Astrocyte of the cerebellum (primary cell): Measurements from ENCODE around the gene MOB1B.
"Not testable (repeated sequence)": the region's sequence is repeated elsewhere in the genome, so short reads cannot be mapped to it uniquely, and the experiment has no call there.

Source experiments
- DNase-seq: peaks from one replicate; pipeline ENCODE4 v3.0.0-alpha.2; 2011; ENCODE audit warnings: low read depth
- H3K4me3 ChIP-seq: 2 replicates; pipeline ENCODE4 v1.5.1; 2011; ENCODE audit warnings: mild to moderate bottlenecking, low read depth, low read length, moderate library complexity
- in situ Hi-C: cut with HindIII; loops from 2 replicates; pipeline ENCODE4 v1.10.0; 2017; ENCODE audit warnings: low sequenced_read_pairs
- TF ChIP-seq, protein P1 (sequence below): IDR thresholded peaks from 2 replicates; pipeline ENCODE4 v1.5.1; 2012; ENCODE audit warnings: low read length, low read depth, moderate library complexity, mild to moderate bottlenecking; ENCODE audit errors: missing control alignments

The MOB1B gene

GRCh38 chr4:70893790-70894189 is 8.4 kb upstream of the MOB1B start:
- DNase-seq, result no peak
- TF ChIP-seq, protein P1, sequence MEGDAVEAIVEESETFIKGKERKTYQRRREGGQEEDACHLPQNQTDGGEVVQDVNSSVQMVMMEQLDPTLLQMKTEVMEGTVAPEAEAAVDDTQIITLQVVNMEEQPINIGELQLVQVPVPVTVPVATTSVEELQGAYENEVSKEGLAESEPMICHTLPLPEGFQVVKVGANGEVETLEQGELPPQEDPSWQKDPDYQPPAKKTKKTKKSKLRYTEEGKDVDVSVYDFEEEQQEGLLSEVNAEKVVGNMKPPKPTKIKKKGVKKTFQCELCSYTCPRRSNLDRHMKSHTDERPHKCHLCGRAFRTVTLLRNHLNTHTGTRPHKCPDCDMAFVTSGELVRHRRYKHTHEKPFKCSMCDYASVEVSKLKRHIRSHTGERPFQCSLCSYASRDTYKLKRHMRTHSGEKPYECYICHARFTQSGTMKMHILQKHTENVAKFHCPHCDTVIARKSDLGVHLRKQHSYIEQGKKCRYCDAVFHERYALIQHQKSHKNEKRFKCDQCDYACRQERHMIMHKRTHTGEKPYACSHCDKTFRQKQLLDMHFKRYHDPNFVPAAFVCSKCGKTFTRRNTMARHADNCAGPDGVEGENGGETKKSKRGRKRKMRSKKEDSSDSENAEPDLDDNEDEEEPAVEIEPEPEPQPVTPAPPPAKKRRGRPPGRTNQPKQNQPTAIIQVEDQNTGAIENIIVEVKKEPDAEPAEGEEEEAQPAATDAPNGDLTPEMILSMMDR, result no peak
- in situ Hi-C loops, result no loop called here
- no peak overlapping the region for H3K4me3 ChIP-seq

DNA sequence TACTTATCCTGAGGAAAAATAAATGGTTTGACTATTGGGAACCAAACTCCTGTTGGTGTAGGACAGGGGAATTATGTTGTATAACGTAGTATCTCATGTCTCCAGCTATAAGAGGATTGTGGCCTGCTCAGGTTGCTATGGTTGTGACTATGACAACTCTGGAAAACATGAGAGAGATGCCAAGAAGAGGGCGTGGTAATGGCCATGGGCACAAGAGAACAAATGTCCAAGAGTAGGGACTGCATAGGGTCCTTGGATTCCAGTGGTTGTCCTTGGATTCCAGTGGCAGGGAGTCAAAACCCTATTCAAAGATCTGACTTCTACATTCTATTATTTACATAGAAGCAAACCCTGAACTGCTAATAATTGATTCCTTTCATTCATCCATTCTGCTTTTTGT is 6.8 kb upstream of the MOB1B start:
- TF ChIP-seq, protein P1, result no peak
- in situ Hi-C loops, result no loop called here
- peak; percentile 31 for DNase-seq
- H3K4me3 ChIP-seq, result no peak overlapping the region

- no peak for DNase-seq
- no peak overlapping the region for H3K4me3 ChIP-seq
- in situ Hi-C loops, result no loop called here
- TF ChIP-seq, protein P1, result no peak
Observed at GRCh38 chr4:70895811-70896491, 6.2 kb upstream of the MOB1B start.

DNA sequence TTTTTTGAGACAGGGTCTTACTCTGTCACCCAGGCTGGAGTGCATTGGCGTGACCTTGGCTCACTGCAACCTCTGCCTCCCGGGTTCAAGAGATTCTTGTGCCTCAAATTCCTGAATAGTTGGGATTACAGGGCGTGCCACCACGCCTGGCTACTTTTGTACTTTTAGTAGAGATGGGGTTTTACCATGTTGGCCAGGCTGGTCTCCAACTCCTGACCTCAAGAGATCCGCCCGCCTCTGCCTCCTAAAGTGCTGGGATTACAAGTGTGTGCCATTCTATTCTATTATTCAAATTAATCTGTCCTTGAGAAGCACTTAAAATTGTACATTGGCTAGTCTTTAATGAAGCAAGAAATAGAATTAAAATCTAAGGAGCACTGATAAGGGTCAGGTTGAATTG is 3.6 kb upstream of the MOB1B start:
- DNase-seq, in situ Hi-C loops, H3K4me3 ChIP-seq: not testable (repeated sequence)

DNA sequence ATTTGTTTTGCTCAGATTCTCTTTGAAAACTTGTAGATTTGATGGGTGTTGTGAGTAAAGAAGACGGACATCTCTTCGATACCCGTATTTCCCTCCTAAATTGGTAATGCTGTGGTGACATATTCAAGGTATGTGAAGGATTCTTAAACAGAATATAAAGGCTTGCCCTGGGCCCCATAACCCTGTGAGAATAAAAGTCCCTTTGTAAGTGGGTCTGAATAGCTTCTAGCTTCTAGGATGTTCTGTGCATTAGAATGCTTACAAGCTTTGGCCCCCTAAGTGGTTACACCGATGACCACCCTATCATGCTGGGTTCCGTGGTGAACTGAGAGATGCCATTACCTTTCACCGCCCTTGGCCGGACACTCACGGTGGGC is 574 bp upstream of the MOB1B start:
- no peak for DNase-seq
- TF ChIP-seq, protein P1, result no peak
- in situ Hi-C loops, result no loop called here
- H3K4me3 ChIP-seq, result peak overlapping the region; percentile 96

DNA sequence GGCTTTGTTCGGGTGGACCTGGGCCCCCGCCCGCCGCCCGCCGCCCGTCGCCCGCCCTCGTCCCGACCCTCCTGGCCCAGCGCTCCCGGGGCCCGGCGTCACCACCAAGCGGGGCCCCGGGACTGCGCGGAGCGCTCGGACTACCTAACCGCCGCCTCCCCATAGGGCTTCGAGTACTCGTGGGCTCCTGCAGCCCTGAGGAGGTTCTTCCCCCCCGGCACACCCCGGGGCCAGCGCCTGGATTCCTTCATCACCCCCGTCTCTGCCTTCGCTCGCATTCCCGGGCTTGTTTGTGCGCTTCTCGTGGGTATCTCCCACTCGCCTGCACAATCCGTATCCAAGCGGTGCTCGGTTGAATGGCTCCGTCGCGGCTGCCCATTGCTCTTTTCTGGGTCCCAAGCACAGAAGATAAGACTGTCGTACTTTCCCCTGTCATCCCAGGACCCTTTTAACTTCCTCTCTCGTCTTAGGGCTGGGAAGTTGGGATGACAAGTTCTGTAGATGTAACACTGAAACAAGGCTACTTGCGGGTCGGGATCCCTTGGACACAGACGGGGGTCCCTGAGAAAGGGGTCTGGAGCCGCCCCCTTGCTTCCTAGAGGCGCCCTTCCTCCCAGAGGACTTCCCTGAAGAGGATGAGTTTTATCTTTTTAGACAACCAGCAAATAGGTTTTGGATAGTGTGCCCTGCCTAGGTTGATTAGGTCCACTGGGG is 565 bp downstream of the MOB1B start:
- TF ChIP-seq, protein P1, result no peak
- in situ Hi-C loops, result no loop called here
- DNase-seq, result no peak
- H3K4me3 ChIP-seq, result peak overlapping the region; percentile 96

DNA sequence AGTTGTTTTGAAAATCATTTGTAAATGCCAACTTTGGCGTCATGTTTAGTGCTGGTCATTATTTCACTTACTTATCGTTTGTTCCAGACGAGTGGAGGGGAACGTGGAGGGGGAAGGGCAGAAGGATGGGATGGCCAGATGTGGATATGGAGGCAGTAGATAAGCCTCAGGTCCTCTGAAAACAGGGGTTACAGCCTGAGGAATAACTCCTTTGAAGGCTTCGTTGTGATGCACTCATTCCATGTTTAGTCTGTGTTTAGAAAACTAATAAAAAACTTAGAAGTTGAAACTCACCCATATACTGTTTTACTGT is 1.1 kb downstream of the MOB1B start:
- peak overlapping the region; percentile 96 for H3K4me3 ChIP-seq
- TF ChIP-seq, protein P1, result no peak
- in situ Hi-C loops, result no loop called here
- no peak for DNase-seq
